ENCODE measurements around the gene DEFB123.
A peak's percentile ranks its signal among the peaks of the same experiment; 100 is the strongest.

DEFB123 gene

DNA sequence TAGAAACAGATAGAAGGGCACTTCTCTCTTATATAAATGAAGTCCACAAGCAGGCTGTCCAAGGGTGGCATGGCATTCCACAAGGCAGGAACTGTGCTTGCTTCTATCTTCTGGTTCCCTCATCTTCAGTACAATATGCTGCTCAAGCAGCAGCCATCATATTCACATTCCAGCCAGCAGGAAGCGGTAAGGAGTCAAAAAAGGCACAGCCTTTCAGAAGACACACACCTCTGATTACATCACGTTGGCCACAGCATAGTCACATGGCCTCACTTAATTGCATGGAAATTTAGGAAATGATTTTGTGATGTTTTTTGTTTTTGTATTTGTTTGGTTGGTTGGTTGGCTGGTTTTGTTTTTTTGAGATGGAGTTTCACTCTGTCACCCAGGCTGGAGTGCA is 53.7 kb downstream of the DEFB123 start:
- no peaks in the 10 kb centered on the region for H3K27me3 ChIP-seq
- no peaks in the 10 kb centered on the region for H3K36me3 ChIP-seq
- DNase-seq = peak; percentile 39
- H3K9me3 ChIP-seq = no peaks in the 10 kb centered on the region
- H3K4me1 ChIP-seq = no peaks in the 10 kb centered on the region; the same call in none of the 2 replicates
- TF ChIP-seq, protein P1, sequence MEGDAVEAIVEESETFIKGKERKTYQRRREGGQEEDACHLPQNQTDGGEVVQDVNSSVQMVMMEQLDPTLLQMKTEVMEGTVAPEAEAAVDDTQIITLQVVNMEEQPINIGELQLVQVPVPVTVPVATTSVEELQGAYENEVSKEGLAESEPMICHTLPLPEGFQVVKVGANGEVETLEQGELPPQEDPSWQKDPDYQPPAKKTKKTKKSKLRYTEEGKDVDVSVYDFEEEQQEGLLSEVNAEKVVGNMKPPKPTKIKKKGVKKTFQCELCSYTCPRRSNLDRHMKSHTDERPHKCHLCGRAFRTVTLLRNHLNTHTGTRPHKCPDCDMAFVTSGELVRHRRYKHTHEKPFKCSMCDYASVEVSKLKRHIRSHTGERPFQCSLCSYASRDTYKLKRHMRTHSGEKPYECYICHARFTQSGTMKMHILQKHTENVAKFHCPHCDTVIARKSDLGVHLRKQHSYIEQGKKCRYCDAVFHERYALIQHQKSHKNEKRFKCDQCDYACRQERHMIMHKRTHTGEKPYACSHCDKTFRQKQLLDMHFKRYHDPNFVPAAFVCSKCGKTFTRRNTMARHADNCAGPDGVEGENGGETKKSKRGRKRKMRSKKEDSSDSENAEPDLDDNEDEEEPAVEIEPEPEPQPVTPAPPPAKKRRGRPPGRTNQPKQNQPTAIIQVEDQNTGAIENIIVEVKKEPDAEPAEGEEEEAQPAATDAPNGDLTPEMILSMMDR (IDR thresholded peaks at IDR 0.05; ENCODE audit: low read depth, low read length) = peak; percentile 62
- no peak overlapping the region for H3K4me3 ChIP-seq (ENCODE audit: low read depth, low read length)

DNA sequence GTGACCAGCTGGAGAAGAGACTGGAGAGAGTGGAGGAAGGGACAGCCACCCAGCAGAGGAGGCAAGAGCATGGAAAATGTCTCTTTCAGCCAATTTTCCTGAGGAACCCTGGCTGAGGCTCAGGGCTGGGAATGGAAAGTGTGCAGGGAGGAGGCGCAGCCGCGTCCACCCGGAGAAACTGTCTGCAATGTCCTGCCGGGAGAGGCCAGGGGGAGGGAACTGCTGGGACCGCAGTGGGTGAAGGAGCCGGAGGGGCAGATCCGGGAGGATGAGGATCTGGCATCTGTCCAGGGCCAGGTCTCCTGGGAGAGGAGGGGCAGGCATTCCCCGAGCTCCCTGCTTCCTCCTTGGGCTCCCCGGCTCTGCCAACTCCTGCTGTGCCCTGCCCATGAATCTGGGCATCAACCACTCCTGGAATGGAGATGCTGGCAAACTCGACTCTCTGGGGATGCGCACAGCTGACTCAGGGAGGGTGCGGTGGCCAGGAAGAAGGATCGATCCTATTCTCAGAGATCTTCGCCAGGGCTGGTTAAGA is 56.4 kb downstream of the DEFB123 start:
- Histone ChIP-seq H3K9me3 (no peaks in the 10 kb centered on the region), H3K27me3 (no peaks in the 10 kb centered on the region), H3K4me3 (ENCODE audit: low read depth, low read length) (peak overlapping the region; percentile 19; the same call in 1 of the 2 replicates), H3K36me3 (no peaks in the 10 kb centered on the region), H3K4me1 (no peaks in the 10 kb centered on the region; the same call in none of the 2 replicates)
- peak; percentile 60 for DNase-seq
- TF ChIP-seq, protein P1 (IDR thresholded peaks at IDR 0.05; ENCODE audit: low read depth, low read length) = no peak

DNA sequence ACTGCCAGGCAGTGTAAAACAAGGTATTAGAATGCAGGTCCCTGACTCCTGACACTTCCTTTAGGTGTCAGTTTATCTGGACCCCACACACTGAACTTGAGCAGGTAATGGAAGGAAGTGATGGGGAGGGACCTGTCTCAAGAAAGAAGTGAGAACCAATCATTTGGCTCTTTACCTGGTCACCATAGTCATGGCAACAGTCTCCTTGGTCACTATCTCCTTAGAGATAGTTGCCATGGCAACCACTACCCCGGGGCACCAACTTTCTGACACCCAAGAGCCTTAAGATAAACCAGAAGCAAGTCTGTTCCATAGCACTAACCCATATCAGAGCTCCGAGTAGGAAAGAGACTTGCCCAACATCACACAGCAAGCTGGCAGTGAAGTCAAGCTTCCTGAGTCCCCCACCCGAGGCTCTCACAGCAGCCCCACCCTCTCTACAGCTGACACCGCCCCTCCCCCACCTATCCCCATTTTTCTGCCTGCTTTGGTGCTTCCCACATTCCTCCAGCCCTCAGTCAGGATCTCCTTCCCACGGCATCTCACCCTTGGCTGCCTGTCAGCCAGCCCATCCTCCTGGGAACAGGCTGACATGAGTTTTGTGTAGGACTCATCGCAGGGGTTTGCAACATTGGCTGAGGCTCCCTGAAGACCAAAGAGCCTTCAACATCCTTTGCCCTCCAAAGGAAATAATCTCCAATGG is 57.6 kb downstream of the DEFB123 start:
- TF ChIP-seq, protein P1 (IDR thresholded peaks at IDR 0.05; ENCODE audit: low read depth, low read length) = no peak
- H3K4me3 ChIP-seq (ENCODE audit: low read depth, low read length) = no peak overlapping the region
- H3K4me1 ChIP-seq = no peaks in the 10 kb centered on the region; the same call in none of the 2 replicates
- no peak for DNase-seq
- no peaks in the 10 kb centered on the region for H3K9me3 ChIP-seq
- no peaks in the 10 kb centered on the region for H3K27me3 ChIP-seq
- no peaks in the 10 kb centered on the region for H3K36me3 ChIP-seq

All from BE2C (cell line).